Measurements from ENCODE around the gene MCF2L.

DNA sequence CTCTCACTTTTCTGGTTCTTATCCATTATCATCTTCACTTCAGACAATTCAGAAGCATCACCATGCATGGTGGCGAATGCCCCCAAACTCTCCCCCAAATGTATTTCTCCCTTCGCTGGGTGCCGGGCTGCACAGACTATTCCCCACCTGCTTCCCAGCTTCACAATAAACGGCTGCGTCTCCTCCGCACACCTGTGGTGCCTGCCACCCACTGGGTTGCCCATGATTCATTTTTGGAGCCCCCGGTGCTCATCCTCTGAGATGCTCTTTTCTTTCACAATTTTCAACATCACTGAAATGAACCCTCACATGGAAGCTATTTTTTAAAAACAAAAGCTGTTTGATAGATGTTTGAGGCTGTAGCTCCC lies 150.8 kb downstream of the MCF2L start:
- TF ChIP-seq CTCF (IDR thresholded peaks at IDR 0.05; ENCODE audit: insufficient read depth, low read length) (no peak), GABPA (IDR thresholded peaks at IDR 0.05; ENCODE audit: low read depth) (no peak), POLR2AphosphoS5 (IDR thresholded peaks at IDR 0.05; ENCODE audit: low read depth) (no peak), REST (IDR thresholded peaks at IDR 0.05; ENCODE audit: insufficient replicate concordance, low read depth) (no peak), SPI1 (IDR thresholded peaks at IDR 0.05; ENCODE audit: borderline replicate concordance, low read depth) (no peak)

Data from HL-60 (cell line).